K562 (cell line): Measurements from ENCODE around the gene AMELY. TPM values are rescaled to one million over a fixed set of nuclear protein-coding genes. Genes with fewer than 3 reads are reported as not detected.

Experiments
- ATAC-seq: fragments of 200-7000 bp; cut with Tn5 transposase; 3 replicates; pipeline ENCODE4 v1.9.1; 2020; ENCODE audit warnings: moderate library complexity
- BruUV-seq: library from RNA; stranded (reverse); fragments of 400-500 nt; replicated peaks from 2 replicates; lab custom pipeline; 2021; lab: Mats Ljungman, UMichigan
- CTCF ChIA-PET: fragments of 300-600 bp; formaldehyde crosslinking; extraction: SDS; loops from one replicate; lab custom pipeline; 2021; ENCODE audit warnings: low intra/inter-chr PET ratio; lab: Yijun Ruan, JAX
- POLR2A ChIA-PET: fragments of 300-600, 350-650 bp; sonication (Branson Sonifier 250); formaldehyde crosslinking; extraction: SDS; loops from one replicate; lab custom pipeline; 2021; ENCODE audit warnings: antibody characterized with exemption, inconsistent platforms; lab: Yijun Ruan, JAX
- DNase-seq, 4 experiments: peaks; one replicate each; pipeline versions ENCODE4 v3.0.0 to v3.0.0-alpha.2; 2011 to 2018; ENCODE audit warnings: low spot score in 3 of 4, mixed read lengths in 3 of 4; ENCODE audit errors: extremely low read depth in 1 of 4
- FAIRE-seq: peaks from 2 replicates; lab custom pipeline; 2011; peaks lifted over from hg19 to GRCh38; lab: Jason Lieb, UNC
- H2AFZ ChIP-seq: 2 replicates; pipeline ENCODE4 v1.6.0; 2011; ENCODE audit warnings: low read depth, low read length, control low read depth, inconsistent platforms
- H3K27ac ChIP-seq: fragments of 200-600 bp; 3 replicates; pipeline ENCODE4 v1.8.0; 2011; ENCODE audit warnings: low read depth, mild to moderate bottlenecking, control low read depth, inconsistent platforms, low read length, moderate library complexity, mixed read lengths; ENCODE audit errors: extremely low read depth
- H3K27me3 ChIP-seq, 2 experiments: fragments of 300-600 bp in 1 of 2; 2 replicates in 1 of 2; 3 replicates in 1 of 2; pipeline versions ENCODE4 v1.6.0 to v1.8.0; 2011; ENCODE audit warnings: inconsistent platforms in 2 of 2, low read length in 2 of 2, mild to moderate bottlenecking in 1 of 2, mixed read lengths in 1 of 2, moderate library complexity in 1 of 2; ENCODE audit not compliant: control insufficient read depth in 2 of 2, insufficient read depth in 2 of 2
- H3K36me3 ChIP-seq: fragments of 300-600 bp; 3 replicates; pipeline ENCODE4 v1.8.0; 2011; ENCODE audit warnings: mild to moderate bottlenecking, low read length, inconsistent platforms; ENCODE audit not compliant: control insufficient read depth, insufficient read depth
- H3K4me1 ChIP-seq, 2 experiments: fragments of 200-600 bp in 1 of 2; replicated peaks in 1 of 2; 2 replicates in 1 of 2; 3 replicates in 1 of 2; pipeline versions ENCODE4 v1.5.1 to v1.8.0; 2011; ENCODE audit warnings: inconsistent platforms in 2 of 2, low read length in 2 of 2, mild to moderate bottlenecking in 1 of 2, mixed read lengths in 1 of 2, moderate library complexity in 1 of 2; ENCODE audit not compliant: control insufficient read depth in 2 of 2, insufficient read depth in 2 of 2
- H3K4me2 ChIP-seq: 2 replicates; pipeline ENCODE4 v1.6.1; 2011; ENCODE audit warnings: low read length, control low read depth, inconsistent platforms, mixed read lengths; ENCODE audit not compliant: insufficient read depth
- H3K4me3 ChIP-seq: fragments of 200-600 bp; sonication (generic), shearing (Covaris generic); 2 replicates; pipeline ENCODE4 v1.5.1; 2016; ENCODE audit warnings: control low read depth, inconsistent platforms
- H3K79me2 ChIP-seq: fragments of 200-600 bp; 3 replicates; pipeline ENCODE4 v1.8.0; 2011; ENCODE audit warnings: low read length, inconsistent platforms; ENCODE audit not compliant: control insufficient read depth, insufficient read depth
- H3K9ac ChIP-seq, 2 experiments: 2 replicates each; pipeline versions ENCODE4 v1.6.0 to v1.6.1; 2011; ENCODE audit warnings: low read depth in 2 of 2, low read length in 2 of 2, control low read depth in 1 of 2, inconsistent platforms in 1 of 2, mild to moderate bottlenecking in 1 of 2, mixed read lengths in 1 of 2; ENCODE audit not compliant: insufficient read depth in 1 of 2
- H3K9me1 ChIP-seq: one replicate; pipeline ENCODE4 v1.6.0; 2011; ENCODE audit warnings: inconsistent platforms, mild to moderate bottlenecking, low read length, moderate library complexity; ENCODE audit not compliant: control insufficient read depth, insufficient read depth
- H3K9me3 ChIP-seq: replicated peaks from 2 replicates; pipeline ENCODE4 v1.5.1; 2011; ENCODE audit warnings: low read depth, low read length, inconsistent platforms; ENCODE audit not compliant: control insufficient read depth, insufficient read depth
- H4K20me1 ChIP-seq: replicated peaks from 2 replicates; pipeline ENCODE4 v1.6.1; 2011; ENCODE audit warnings: low read length, inconsistent platforms, mixed read lengths; ENCODE audit not compliant: control insufficient read depth, insufficient read depth
- BCL6 ChIP-seq: fragments of 250-450 bp; sonication (Bioruptor Pico); IDR thresholded peaks from 2 replicates; pipeline ENCODE4 v1.4.0; 2020
- HMGXB4 ChIP-seq: sonication (generic); formaldehyde crosslinking; IDR thresholded peaks from 2 replicates; pipeline ENCODE4 v1.8.1; 2023; ENCODE audit warnings: mild to moderate bottlenecking, missing genetic modification reagents
- HNRNPUL1 ChIP-seq: fragments of 200-400 bp; formaldehyde crosslinking; IDR thresholded peaks from 2 replicates; pipeline ENCODE4 v1.6.1; 2017; ENCODE audit warnings: low read length
- SMAD3 ChIP-seq: fragments of 450-650 bp; formaldehyde crosslinking; conservative IDR thresholded peaks from 2 replicates; pipeline ENCODE4 v1.4.0; 2020; ENCODE audit warnings: mild to moderate bottlenecking
- TEAD4 ChIP-seq, 2 experiments: sonication (generic) in 1 of 2; formaldehyde crosslinking in 1 of 2; IDR thresholded peaks; 2 replicates each; pipeline versions ENCODE4 v1.6.1 to v1.8.0; 2012 to 2022; ENCODE audit warnings: borderline replicate concordance in 1 of 2, inconsistent platforms in 1 of 2, low read length in 1 of 2, mild to moderate bottlenecking in 1 of 2, missing genetic modification reagents in 1 of 2
- USF2 ChIP-seq: sonication (generic); formaldehyde crosslinking; IDR thresholded peaks from 2 replicates; pipeline ENCODE4 v1.5.0; 2020; ENCODE audit warnings: missing genetic modification reagents
- ZBTB26 ChIP-seq: fragments of 450-650 bp; formaldehyde crosslinking; IDR thresholded peaks from 2 replicates; pipeline ENCODE4 v1.4.0; 2022; ENCODE audit warnings: missing genetic modification characterization
- ZBTB49 ChIP-seq: sonication (generic); formaldehyde crosslinking; IDR thresholded peaks from 2 replicates; pipeline ENCODE4 v1.8.0; 2022; ENCODE audit warnings: missing genetic modification reagents, mild to moderate bottlenecking, borderline replicate concordance
- WGBS: fragments of 100-300 bp; shearing (Covaris generic); methylation state at CpG from one replicate; pipeline ENCODE4 v1.1.6; 2016; ENCODE audit warnings: low coverage, mixed read lengths; ENCODE audit not compliant: insufficient coverage; ENCODE audit errors: missing lambda C conversion rate; 5-methylcytosine and 5-hydroxymethylcytosine counted together
- in situ Hi-C: fragments of 300-500 bp; cut with MboI; formaldehyde crosslinking; loops from 4 replicates; pipeline ENCODE4 v1.15.0; 2018; ENCODE audit warnings: inconsistent platforms, mixed read lengths
- intact Hi-C: fragments of 100-400 bp; cut with micrococcal nuclease; formaldehyde crosslinking; loops from 2 replicates; pipeline ENCODE4 v1.14.2; 2022
- polyA plus RNA-seq, 8 experiments: library from polyadenylated mRNA; depleted of rRNA in 4 of 8; stranded (reverse) in 5 of 8; unstranded in 3 of 8; fragments of >200 nt; fragmentation: Nextera tagmentation in 2 of 8; fragmentation: Illumina TruSeq in 1 of 8; extraction: Ambion mirVana in 2 of 8; extraction: Trizol in 1 of 8; gene quantifications; 2 replicates each; pipeline versions ENCODE4 v1.2.1 to v1.2.3, GENCODE V29; 2011 to 2014; ENCODE audit warnings: inconsistent platforms in 1 of 8, missing spikeins in 1 of 8
- total RNA-seq, 7 experiments: library from RNA; depleted of rRNA in 6 of 7; stranded (reverse); fragments of >200 nt in 6 of 7; fragmentation: Illumina TruSeq in 2 of 7; extraction: Trizol in 2 of 7; gene quantifications; 2 replicates each; pipeline versions ENCODE4 v1.2.1 to v1.2.3, GENCODE V29; 2011 to 2021; ENCODE audit warnings: low replicate concordance in 1 of 7

AMELY gene
- total and polyA plus RNA-seq, 9 of the 15 experiments (the other 6 are each of a cell fraction or from before 2014, with no cell fraction given): not detected

GRCh38 chrY:6949947-6950346, 38.4 kb upstream of the AMELY start:
- FAIRE-seq: no peak
- Histone ChIP-seq H3K79me2 (no peaks in the 10 kb centered on the region), H4K20me1 (no peaks in the 10 kb centered on the region), H3K27ac (no peak overlapping the region), H2AFZ (no peak overlapping the region), H3K27me3 (no peaks in the 10 kb centered on the region), H3K4me1 (no peaks in the 10 kb centered on the region), H3K4me3 (no peak overlapping the region), H3K9me1 (no peaks in the 10 kb centered on the region), H3K36me3 (no peaks in the 10 kb centered on the region), H3K9me3 (no peaks in the 10 kb centered on the region)
- no peak for ATAC-seq
- intact Hi-C loops (no loop called here), in situ Hi-C loops (no loop called here)
- CTCF ChIA-PET: no interaction called here
- DNase-seq: no peak
- TF ChIP-seq HMGXB4 (no peak), BCL6 (CRISPR knock-in tag) (no peak), HNRNPUL1 (no peak), ZBTB26 (CRISPR knock-in tag) (no peak), ZBTB49 (no peak), TEAD4 (IDR thresholded peaks at IDR 0.05; ENCODE audit: low read length) (no peak), TEAD4 (CRISPR knock-in tag; IDR thresholded peaks at IDR 0.05; ENCODE audit: borderline replicate concordance) (no peak), USF2 (CRISPR knock-in tag) (no peak), SMAD3 (no peak)
- TF ChIP-seq, all 486 proteins: peak for 0
- POLR2A ChIA-PET: no interaction called here
- no peak overlapping the region for H3K4me2 ChIP-seq
- H3K9ac ChIP-seq: no peak overlapping the region
- BruUV-seq: no TSS peak
- no CpG with 5 or more reads among the region's 4 CpGs for WGBS
